HG03196 (cell line): Measurements from ENCODE around the gene MMP20.

Experiments
- ATAC-seq: cut with Tn5 transposase; IDR thresholded peaks from one replicate; pipeline ENCODE4 v1.9.1; 2021; ENCODE audit not compliant: unreplicated experiment

Gene MMP20

DNA sequence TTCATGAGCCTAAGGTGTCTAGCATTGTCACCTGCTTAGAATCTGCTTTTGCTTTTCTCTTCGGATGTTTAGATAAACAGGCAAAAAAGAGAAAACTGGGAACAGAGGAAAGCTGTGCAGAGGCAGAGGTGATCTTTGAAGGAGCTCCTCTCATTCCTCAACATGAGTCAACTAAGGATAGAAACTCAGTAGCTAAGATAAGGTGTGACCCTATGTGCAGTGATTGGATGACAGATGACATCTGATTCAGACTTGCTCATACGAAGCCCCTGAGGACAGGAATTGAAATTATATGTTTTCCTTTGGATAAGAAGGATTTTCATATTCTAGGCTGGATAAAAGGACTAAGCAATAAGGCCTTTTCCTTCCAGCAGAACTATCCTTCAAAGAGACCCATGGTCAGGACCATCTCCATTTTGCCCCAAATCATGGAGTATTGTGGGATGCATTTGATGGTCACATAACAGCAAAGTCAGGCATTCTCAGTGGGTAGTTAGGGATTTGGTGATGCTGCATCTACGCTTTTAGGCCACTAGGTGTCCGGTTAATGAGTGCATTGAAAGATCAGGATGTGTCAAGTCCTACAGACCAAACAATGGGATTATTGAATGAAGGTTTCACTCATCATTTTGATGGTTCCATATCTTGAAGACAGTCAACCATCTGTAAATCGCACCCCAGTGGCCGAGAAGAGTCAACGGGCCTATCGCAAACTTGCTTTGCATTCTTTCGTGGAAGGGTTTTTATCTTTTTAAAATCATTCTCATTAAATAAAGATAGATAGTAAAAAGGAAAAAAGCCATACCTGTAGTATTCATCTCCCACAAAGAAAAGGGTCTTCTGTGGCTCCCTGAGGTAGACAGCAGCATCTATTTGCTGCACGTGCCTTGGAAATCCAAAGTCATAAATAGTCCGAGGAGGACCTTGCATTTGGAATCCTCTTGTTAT, 32.2 kb downstream of the MMP20 start:
- no peak for ATAC-seq

DNA sequence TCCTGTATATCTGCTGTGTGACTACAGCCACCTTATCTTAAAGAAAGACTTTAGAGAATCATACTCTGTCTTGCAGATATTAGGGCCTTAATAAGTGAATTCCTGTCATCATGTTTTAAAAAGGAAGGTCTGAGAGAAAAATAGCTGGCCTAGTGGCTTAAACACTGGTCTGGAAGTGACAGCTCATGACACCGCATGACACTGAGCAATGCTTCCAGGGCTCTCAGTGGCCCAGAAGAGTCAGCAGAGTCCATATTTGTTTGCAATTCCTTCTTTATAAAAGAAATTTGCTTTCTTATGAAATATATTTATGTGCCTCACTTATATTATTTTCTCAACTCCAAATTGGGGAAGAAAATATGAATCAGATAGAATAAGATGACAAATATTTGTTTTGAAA, 33.0 kb downstream of the MMP20 start:
- no peak for ATAC-seq

GRCh38 chr11:102591160-102591718, 33.9 kb downstream of the MMP20 start:
- ATAC-seq, result no peak

DNA sequence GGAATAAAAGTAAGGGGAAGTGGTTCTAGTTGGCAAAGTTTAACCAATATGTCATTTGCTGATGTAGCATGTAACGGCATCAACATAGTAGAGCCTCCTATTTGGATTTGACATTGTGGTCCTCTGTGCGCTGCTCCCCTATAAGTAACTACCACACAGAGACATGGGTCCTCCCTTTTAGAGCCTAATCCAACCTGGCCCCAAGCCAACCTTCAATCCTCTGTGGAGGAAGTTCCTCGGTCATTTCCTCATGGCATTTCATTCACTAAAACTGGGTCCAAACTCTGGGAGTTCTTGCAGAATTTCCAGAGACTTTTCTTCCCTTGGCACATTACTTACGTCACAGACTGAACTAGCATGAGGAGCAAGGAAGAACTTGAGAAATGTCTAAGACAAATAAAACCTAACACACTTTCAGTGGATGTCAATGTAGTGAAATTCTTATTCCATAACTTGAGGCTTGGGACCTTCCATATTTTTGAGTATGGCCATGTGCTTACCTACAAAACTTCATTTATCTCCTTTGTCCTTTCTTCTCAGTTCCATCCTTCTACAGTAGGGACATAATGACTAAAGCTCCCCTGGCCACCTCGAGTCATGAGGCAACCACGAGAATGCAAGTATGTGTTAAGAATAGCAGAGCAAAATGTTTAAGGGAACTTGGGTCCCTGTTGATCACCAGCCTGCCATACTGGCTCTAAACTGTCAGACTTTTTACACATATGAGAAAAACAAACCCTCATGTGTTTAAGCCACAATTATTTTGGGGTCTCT, 34.7 kb downstream of the MMP20 start:
- ATAC-seq, result no peak

- ATAC-seq, result peak; percentile 55
These were observed 36.1 kb downstream of the MMP20 start for GRCh38 chr11:102589047-102589459.

DNA sequence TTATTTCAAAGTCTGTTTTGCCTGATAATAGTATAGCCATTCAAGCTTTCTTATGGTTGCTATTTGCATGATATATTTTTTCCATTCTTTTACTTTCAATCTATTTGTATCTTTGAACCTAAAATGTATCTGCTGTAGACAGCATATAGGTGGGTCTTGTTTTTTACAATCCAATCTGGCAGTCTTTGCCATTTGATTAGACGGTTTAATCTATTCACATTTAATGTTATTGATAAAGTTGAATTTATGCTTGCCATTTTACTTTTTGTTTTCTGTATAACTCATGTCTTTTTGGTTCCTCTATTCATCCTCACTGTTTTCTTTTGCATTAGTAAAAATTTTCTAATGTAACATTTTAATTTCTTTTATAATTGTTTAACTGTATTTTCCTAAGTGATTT, 37.4 kb downstream of the MMP20 start:
- no peak for ATAC-seq

GRCh38 chr11:102583141-102583873, 41.8 kb downstream of the MMP20 start:
- no peak for ATAC-seq

DNA sequence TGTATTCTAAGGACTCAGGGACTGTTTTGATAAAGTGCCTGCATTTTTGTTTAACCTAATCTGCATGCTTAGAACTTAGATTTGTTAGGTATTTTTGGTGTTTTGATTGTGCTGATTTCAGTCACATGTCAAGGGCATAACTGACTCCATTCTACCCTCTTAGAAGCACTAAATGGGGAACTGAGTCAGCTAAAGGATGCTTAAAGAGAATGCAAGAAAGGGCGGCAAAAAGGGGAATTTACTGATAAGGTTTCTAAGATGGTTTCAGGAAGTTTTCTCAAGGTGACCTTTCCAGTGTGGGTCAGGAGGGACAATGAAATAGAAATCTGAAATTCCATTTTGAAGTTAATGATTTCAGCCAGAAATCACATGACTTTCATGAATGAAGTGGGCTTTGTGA, 43.0 kb downstream of the MMP20 start:
- ATAC-seq, result no peak

DNA sequence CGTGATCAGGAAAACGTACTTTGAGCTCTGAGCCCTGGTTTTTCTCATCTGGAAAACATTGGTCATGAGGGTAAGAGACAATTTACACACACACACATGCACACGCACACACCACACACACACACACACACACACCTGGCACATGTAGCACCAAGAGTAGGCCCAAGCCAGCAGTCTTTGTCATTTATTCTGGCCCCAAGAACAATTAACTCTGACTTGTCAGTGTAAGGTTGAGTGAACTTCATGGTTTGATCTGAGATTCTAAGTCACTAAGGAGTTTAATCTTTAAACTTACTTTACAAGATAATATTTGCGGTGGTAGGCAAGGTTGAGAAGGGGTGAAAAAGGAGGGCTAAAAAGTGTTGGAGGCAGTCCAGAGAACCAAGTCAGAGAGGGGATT, 44.1 kb downstream of the MMP20 start:
- no peak for ATAC-seq

- ATAC-seq, result peak; percentile 45
These were observed 44.8 kb downstream of the MMP20 start for GRCh38 chr11:102580185-102580951.

DNA sequence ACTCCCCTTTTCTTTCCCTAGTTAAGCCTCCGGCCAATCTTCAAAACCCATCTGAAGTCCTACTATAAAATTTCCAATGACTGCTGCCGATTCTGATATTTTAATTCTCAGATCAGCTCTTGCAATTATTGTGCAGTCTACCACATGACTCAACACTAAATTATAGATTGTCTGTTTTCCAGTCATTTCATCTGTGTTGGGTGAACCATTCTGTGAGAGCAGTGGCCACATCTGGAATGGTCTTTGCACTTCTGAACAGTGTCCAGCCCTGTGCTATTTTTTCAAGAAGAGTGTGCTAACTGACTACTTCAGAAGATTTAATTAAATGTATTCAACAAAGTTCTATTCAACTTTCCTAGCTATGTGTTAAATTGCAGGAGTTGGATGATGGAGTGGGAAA, 47.4 kb downstream of the MMP20 start:
- ATAC-seq, result no peak

- ATAC-seq, result peak; percentile 35
These were observed 48.0 kb downstream of the MMP20 start for GRCh38 chr11:102577182-102577581.

GRCh38 chr11:102576350-102576749, 48.8 kb downstream of the MMP20 start:
- ATAC-seq, result peak; percentile 50

DNA sequence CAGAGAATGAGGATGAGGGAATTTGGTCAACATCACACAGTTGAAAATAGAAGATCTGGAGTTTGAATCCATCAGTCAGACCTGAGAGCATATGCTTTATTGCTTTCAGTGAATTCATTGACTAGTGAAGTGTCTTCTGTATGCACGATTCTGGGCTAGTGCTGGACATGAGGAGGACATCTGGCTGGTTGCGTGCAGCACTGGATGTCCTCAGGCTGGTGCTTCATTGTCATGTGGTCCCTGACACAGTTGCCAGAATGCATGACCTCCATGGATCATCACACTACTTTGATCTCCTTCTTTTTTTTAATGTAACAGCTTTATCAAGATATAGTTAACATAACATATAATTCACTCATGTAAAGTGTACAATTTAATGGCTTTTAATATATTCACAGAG, 50.1 kb downstream of the MMP20 start:
- no peak for ATAC-seq

GRCh38 chr11:102573851-102574250, 51.3 kb downstream of the MMP20 start:
- ATAC-seq, result no peak

GRCh38 chr11:102572554-102573220, 52.4 kb downstream of the MMP20 start:
- no peak for ATAC-seq

GRCh38 chr11:102568851-102569250, 56.3 kb downstream of the MMP20 start:
- no peak for ATAC-seq

- ATAC-seq, result no peak
These were observed 59.0 kb downstream of the MMP20 start for GRCh38 chr11:102566112-102566511.

DNA sequence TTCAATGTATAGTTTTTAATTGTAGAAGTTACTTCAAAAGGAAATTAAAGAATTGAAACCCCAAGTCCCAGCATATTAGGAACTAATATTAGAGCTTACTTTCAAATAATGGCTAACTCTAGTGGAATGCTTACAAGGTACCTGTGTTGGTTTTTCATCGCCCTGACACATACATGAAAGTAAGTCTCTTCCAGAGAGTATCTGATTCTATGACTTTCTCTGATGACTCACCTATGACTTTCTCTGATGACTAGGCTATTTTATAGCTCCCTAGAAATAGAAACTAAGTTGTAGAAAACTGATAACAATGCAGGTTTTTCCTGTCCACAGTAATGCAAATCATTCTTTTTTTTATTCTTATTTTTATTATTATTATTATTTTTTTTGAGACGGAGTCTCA, 61.0 kb downstream of the MMP20 start:
- ATAC-seq, result peak; percentile 64

- ATAC-seq, result no peak
These were observed 63.5 kb downstream of the MMP20 start for GRCh38 chr11:102561636-102562035.
